Upper lobe of left lung (tissue), 6 donors: ENCODE results near the gene ZFAND6. TPM values are rescaled to one million over a fixed set of nuclear protein-coding genes. Genes with fewer than 3 reads are reported as not detected.
A peak's percentile ranks its signal among the peaks of the same experiment; 100 is the strongest.

Source experiments
- ATAC-seq, 2 donors: fragments of 200-7000 bp; cut with Tn5 transposase; one replicate each; pipeline ENCODE4 v1.9.1; 2022; ENCODE audit warnings: mild to moderate bottlenecking in 2 of 2, moderate library complexity in 2 of 2; ENCODE audit not compliant: low FRiP score in 2 of 2
- DNase-seq, 2 donors: peaks; one replicate each; pipeline ENCODE4 v3.0.0-alpha.2; 2019 to 2020
- H3K27ac ChIP-seq, 4 donors: fragments of 200-600 bp; sonication (generic); one replicate each; pipeline ENCODE4 v1.5.1; 2016 to 2019
- H3K27me3 ChIP-seq, 4 donors: fragments of 200-600 bp; sonication (generic); one replicate each; pipeline ENCODE4 v1.5.1; 2017 to 2019
- H3K36me3 ChIP-seq, 4 donors: fragments of 200-600 bp; sonication (generic); one replicate each; pipeline ENCODE4 v1.5.1; 2016 to 2019
- H3K4me1 ChIP-seq, 4 donors: fragments of 200-600 bp; sonication (generic); one replicate each; pipeline ENCODE4 v1.5.1; 2018 to 2019
- H3K4me3 ChIP-seq, 4 donors: fragments of 200-600 bp; sonication (generic); one replicate each; pipeline ENCODE4 v1.5.1; 2017 to 2019; ENCODE audit warnings: mild to moderate bottlenecking in 2 of 4, moderate library complexity in 1 of 4
- H3K9me3 ChIP-seq, 4 donors: fragments of 200-600 bp; sonication (generic); one replicate each; pipeline ENCODE4 v1.5.1; 2018 to 2019
- EP300 ChIP-seq, 4 donors: sonication (generic); formaldehyde crosslinking; IDR thresholded peaks; one replicate each; pipeline ENCODE4 v1.5.1; 2017; ENCODE audit warnings: antibody characterized with exemption in 4 of 4, control low read depth in 2 of 4
- POLR2A ChIP-seq, 4 donors: fragments of 450-650 bp; IDR thresholded peaks; one replicate each; pipeline ENCODE4 v1.5.1; 2016 to 2017; ENCODE audit warnings: antibody characterized with exemption in 4 of 4, mild to moderate bottlenecking in 2 of 4
- POLR2AphosphoS5 ChIP-seq, 2 donors: sonication (generic); formaldehyde crosslinking; IDR thresholded peaks; one replicate each; pipeline ENCODE4 v1.5.1; 2017; ENCODE audit warnings: antibody characterized with exemption in 2 of 2
- WGBS, 2 donors: methylation state at CpG; one replicate each; pipeline ENCODE4 v1.1.5; 2017 to 2018; 5-methylcytosine and 5-hydroxymethylcytosine counted together
- total RNA-seq, 6 donors: library from RNA; depleted of rRNA in 4 of 6; stranded (reverse); fragments of >200 nt in 4 of 6; gene quantifications; one replicate each; pipeline versions ENCODE4 v1.1.0 to v1.2.1, GENCODE V29; 2016 to 2021
- TF ChIP-seq, protein P1 (sequence below), 6 experiments: fragments of 450-650 bp in 4 of 6; fragments of 200-600 bp in 2 of 6; sonication (generic) in 2 of 6; IDR thresholded peaks; one replicate each; pipeline ENCODE4 v1.5.1; 2016 to 2019; ENCODE audit warnings: antibody characterized with exemption in 6 of 6
- donor health status: DM: no; HTN: no; CAD: no; lungs with moderate emphysema.
- donor health status: DM: no; HTN: yes; CAD: no; lungs with severe emphysema.

ZFAND6 gene
- total RNA-seq, 6 donors from 2014 or later: 36.7 to 151 (median 70.5) TPM

- H3K4me3 ChIP-seq: no peak overlapping the region
- H3K27ac ChIP-seq: no peak overlapping the region
- no peak for DNase-seq
- WGBS, 2 donors: 72 to 89% methylated on average over 5 of the region's 5 CpGs
- ATAC-seq: no peak
- H3K4me1 ChIP-seq: peaks cover 0 to 3% (median 0%) of the 10 kb centered on the region in 4 donors
- H3K9me3 ChIP-seq: no peaks in the 10 kb centered on the region
- no peaks in the 10 kb centered on the region for H3K27me3 ChIP-seq
- peaks cover 0 to 23% (median 2%) of the 10 kb centered on the region in 4 donors for H3K36me3 ChIP-seq
- TF ChIP-seq POLR2A (IDR thresholded peaks at IDR 0.05) (no peak), EP300 (IDR thresholded peaks at IDR 0.05) (no peak), POLR2AphosphoS5 (IDR thresholded peaks at IDR 0.05) (no peak)
- TF ChIP-seq, protein P1, sequence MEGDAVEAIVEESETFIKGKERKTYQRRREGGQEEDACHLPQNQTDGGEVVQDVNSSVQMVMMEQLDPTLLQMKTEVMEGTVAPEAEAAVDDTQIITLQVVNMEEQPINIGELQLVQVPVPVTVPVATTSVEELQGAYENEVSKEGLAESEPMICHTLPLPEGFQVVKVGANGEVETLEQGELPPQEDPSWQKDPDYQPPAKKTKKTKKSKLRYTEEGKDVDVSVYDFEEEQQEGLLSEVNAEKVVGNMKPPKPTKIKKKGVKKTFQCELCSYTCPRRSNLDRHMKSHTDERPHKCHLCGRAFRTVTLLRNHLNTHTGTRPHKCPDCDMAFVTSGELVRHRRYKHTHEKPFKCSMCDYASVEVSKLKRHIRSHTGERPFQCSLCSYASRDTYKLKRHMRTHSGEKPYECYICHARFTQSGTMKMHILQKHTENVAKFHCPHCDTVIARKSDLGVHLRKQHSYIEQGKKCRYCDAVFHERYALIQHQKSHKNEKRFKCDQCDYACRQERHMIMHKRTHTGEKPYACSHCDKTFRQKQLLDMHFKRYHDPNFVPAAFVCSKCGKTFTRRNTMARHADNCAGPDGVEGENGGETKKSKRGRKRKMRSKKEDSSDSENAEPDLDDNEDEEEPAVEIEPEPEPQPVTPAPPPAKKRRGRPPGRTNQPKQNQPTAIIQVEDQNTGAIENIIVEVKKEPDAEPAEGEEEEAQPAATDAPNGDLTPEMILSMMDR (IDR thresholded peaks at IDR 0.05): no peak
Observed at GRCh38 chr15:80168421-80168820, 108.9 kb downstream of the ZFAND6 start.

GRCh38 chr15:80169768-80170357 lies 110.4 kb downstream of the ZFAND6 start:
- ATAC-seq (no peak), DNase-seq (no peak)
- Histone ChIP-seq H3K36me3 (peaks cover 0 to 24% (median 5%) of the 10 kb centered on the region in 4 donors), H3K9me3 (no peaks in the 10 kb centered on the region), H3K27me3 (no peaks in the 10 kb centered on the region), H3K27ac (no peak overlapping the region), H3K4me3 (no peak overlapping the region), H3K4me1 (peaks cover 0 to 3% (median 0%) of the 10 kb centered on the region in 4 donors)
- TF ChIP-seq POLR2A (IDR thresholded peaks at IDR 0.05) (no peak), POLR2AphosphoS5 (IDR thresholded peaks at IDR 0.05) (no peak), EP300 (IDR thresholded peaks at IDR 0.05) (no peak)
- TF ChIP-seq, protein P1 (IDR thresholded peaks at IDR 0.05): no peak
- WGBS, 2 donors: 95% methylated on average over 10 to 12 of the region's 12 CpGs

DNA sequence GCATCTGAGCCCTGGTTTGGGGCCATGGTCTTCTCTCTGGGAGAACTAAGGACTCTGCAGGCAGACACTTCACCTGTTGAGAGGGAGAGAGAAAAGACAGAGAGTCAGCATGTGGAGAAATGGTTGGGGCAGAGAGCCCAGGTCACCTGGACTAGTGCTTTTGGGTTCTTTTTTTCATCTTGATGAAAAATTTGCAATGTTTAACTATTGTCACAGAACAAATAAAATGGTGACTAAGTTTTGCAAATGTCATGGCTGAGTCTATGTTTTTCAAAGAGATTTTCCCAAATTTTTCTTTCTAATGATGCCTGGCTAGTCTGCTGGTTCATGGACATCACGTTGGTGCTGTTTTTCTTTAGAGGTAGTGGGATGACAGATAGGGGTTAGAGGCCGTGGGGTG lies 111.1 kb downstream of the ZFAND6 start:
- Histone ChIP-seq H3K36me3 (peaks cover 0 to 28% (median 7%) of the 10 kb centered on the region in 4 donors), H3K27me3 (no peaks in the 10 kb centered on the region), H3K9me3 (no peaks in the 10 kb centered on the region), H3K4me1 (peaks cover 0 to 3% (median 0%) of the 10 kb centered on the region in 4 donors), H3K27ac (no peak overlapping the region), H3K4me3 (no peak overlapping the region)
- TF ChIP-seq POLR2A (IDR thresholded peaks at IDR 0.05) (no peak), POLR2AphosphoS5 (IDR thresholded peaks at IDR 0.05) (no peak), EP300 (IDR thresholded peaks at IDR 0.05) (no peak)
- TF ChIP-seq, protein P1 (IDR thresholded peaks at IDR 0.05): no peak
- DNase-seq (no peak), ATAC-seq (no peak)
- 90 to 95% methylated on average over 2 of the region's 2 CpGs for WGBS, 2 donors

DNA sequence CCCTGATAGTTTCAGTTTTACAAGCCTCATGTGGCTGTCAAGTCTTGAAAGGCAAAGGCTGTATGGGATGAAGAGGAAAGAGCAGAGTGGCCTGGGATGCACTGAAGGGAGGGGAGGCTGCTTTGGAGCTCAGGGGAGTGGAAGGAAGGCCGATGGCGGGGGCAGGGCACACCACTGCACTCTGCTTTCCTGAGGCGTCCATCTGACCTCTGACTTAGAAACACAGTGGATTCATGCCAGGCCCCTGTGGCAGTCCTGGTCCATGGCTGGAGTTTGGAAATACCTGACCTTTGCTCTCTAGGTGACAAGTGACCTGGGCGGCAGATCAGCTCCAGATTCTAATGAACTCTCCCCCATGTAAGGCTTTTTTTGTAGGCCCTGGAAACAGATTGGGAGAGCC lies 112.3 kb downstream of the ZFAND6 start:
- no peak overlapping the region for H3K4me3 ChIP-seq
- DNase-seq (no peak), ATAC-seq (no peak)
- H3K27me3 ChIP-seq: no peaks in the 10 kb centered on the region
- no peak overlapping the region for H3K27ac ChIP-seq
- no peak for TF ChIP-seq POLR2AphosphoS5 (IDR thresholded peaks at IDR 0.05)
- TF ChIP-seq, protein P1 (IDR thresholded peaks at IDR 0.05): no peak
- no peak for TF ChIP-seq POLR2A (IDR thresholded peaks at IDR 0.05)
- TF ChIP-seq EP300 (IDR thresholded peaks at IDR 0.05): no peak
- H3K36me3 ChIP-seq: peaks cover 0 to 28% (median 7%) of the 10 kb centered on the region in 4 donors
- H3K4me1 ChIP-seq: peaks cover 0 to 3% (median 0%) of the 10 kb centered on the region in 4 donors
- H3K9me3 ChIP-seq: no peaks in the 10 kb centered on the region
- WGBS, 2 donors: 79 to 85% methylated on average over 3 to 4 of the region's 4 CpGs

DNA sequence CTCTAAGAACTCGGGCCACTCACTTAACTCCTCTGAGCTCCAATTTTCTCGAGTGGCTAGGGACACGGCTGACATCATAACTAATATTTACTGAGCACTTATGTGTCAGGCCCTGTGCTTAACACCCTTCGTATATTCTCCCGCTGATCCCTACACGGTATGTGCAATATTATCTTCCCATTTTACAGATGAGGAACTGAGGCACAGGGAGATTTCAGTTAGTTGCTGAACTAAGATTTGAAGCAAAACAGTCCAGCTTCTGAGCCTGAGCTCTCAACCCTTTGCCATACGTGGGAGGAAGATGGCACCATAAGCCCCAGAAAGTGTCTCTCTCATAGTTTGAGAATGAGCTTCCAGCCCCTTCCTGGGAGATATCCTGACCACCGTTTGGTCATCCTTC lies 112.9 kb downstream of the ZFAND6 start:
- peaks cover 0 to 3% (median 0%) of the 10 kb centered on the region in 4 donors for H3K4me1 ChIP-seq
- H3K9me3 ChIP-seq: no peaks in the 10 kb centered on the region
- peaks cover 1 to 28% (median 7%) of the 10 kb centered on the region in 4 donors for H3K36me3 ChIP-seq
- no peaks in the 10 kb centered on the region for H3K27me3 ChIP-seq
- DNase-seq: no peak
- no peak overlapping the region for H3K4me3 ChIP-seq
- WGBS, 2 donors: 69 to 72% methylated on average over 8 of the region's 8 CpGs
- no peak for ATAC-seq
- TF ChIP-seq EP300 (IDR thresholded peaks at IDR 0.05) (no peak), POLR2A (IDR thresholded peaks at IDR 0.05) (no peak), POLR2AphosphoS5 (IDR thresholded peaks at IDR 0.05) (no peak)
- TF ChIP-seq, protein P1 (IDR thresholded peaks at IDR 0.05): no peak
- H3K27ac ChIP-seq: peak overlapping the region in 1 of 4 donors; percentile 26
